AG04449 (cell line): ENCODE results near the gene CNPY2.
"Not testable (repeated sequence)": the region's sequence is repeated elsewhere in the genome, so short reads cannot be mapped to it uniquely, and the experiment has no call there.

Experiments
- CTCF ChIA-PET: fragments of 350-600 bp; formaldehyde crosslinking; extraction: SDS; loops from one replicate; lab custom pipeline; 2021; ENCODE audit warnings: antibody characterized with exemption; lab: Yijun Ruan, JAX
- POLR2A ChIA-PET: fragments of 400-600, 350-600 bp; formaldehyde crosslinking; extraction: SDS; loops from one replicate; lab custom pipeline; 2020; ENCODE audit warnings: antibody characterized with exemption, inconsistent platforms; lab: Yijun Ruan, JAX
- DNase-seq: peaks from one replicate; pipeline ENCODE4 v3.0.0-alpha.2; 2010; ENCODE audit warnings: low read depth, low spot score
- H3K4me3 ChIP-seq: 2 replicates; pipeline ENCODE4 v1.5.1; 2011; ENCODE audit warnings: low read depth, mild to moderate bottlenecking, control low read depth, low read length
- TF ChIP-seq, protein P1 (sequence below): IDR thresholded peaks from one replicate; pipeline ENCODE4 v1.5.1; 2011; ENCODE audit warnings: mild to moderate bottlenecking, moderate library complexity, low read length, control low read depth, inconsistent platforms; ENCODE audit not compliant: insufficient read depth; ENCODE audit errors: missing control alignments

The CNPY2 gene

DNA sequence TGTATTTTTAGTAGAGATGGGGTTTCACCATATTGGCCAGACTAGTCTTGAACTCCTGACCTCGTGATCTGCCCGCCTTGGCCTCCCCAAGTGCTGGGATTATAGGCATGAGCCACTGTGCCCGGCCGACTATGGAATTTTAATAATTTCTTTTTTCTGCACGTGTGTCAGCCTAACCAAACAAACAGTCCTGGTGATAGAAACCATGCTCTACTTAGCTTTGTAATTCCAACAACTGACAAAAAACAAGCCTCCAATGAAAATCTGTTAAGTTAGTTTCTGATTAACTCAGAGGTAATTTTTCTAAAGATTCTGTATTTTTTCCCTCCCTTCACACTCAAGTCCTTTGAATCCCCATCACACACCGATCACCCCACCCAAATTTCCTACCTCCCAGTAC, 33.8 kb downstream of the CNPY2 start:
- ChIA-PET POLR2A (interaction anchor here (0.7 kb wide), 1 partner anchor 13 kb away, joined by 3 read pairs; no protein-coding TSS in a partner anchor), CTCF (interaction anchor here (2.1 kb wide), 1 partner anchor 15 kb away, joined by 8 read pairs; the partner anchor contains the start of gene COQ10A)
- H3K4me3 ChIP-seq: no peak overlapping the region
- no peak for DNase-seq
- TF ChIP-seq, protein P1, sequence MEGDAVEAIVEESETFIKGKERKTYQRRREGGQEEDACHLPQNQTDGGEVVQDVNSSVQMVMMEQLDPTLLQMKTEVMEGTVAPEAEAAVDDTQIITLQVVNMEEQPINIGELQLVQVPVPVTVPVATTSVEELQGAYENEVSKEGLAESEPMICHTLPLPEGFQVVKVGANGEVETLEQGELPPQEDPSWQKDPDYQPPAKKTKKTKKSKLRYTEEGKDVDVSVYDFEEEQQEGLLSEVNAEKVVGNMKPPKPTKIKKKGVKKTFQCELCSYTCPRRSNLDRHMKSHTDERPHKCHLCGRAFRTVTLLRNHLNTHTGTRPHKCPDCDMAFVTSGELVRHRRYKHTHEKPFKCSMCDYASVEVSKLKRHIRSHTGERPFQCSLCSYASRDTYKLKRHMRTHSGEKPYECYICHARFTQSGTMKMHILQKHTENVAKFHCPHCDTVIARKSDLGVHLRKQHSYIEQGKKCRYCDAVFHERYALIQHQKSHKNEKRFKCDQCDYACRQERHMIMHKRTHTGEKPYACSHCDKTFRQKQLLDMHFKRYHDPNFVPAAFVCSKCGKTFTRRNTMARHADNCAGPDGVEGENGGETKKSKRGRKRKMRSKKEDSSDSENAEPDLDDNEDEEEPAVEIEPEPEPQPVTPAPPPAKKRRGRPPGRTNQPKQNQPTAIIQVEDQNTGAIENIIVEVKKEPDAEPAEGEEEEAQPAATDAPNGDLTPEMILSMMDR: no peak

DNA sequence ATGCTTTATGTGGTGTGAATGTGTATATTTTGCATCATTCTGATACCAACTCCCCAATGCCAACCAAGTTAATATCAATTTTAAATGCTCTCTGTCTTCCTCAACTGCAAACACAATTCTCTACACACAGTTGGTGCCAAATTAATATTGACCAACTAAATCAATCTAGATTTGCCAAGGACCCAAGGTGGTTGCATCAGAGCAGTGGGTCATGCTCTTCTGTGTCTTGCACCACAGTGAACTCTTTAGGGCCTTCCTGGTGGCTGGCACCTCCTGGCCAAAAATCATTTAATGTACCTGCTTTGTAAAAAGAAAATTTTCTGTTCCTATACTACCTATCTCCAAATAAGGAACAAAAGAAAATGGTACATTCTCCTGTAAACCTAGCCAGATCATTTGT, 34.9 kb downstream of the CNPY2 start:
- ChIA-PET POLR2A (no interaction called here), CTCF (interaction anchor here (1.2 to 1.8 kb wide), 2 partner anchors 10 to 21 kb away, joined by 3 to 5 read pairs; no protein-coding TSS in a partner anchor)
- TF ChIP-seq, protein P1: no peak
- H3K4me3 ChIP-seq: no peak overlapping the region
- no peak for DNase-seq

DNA sequence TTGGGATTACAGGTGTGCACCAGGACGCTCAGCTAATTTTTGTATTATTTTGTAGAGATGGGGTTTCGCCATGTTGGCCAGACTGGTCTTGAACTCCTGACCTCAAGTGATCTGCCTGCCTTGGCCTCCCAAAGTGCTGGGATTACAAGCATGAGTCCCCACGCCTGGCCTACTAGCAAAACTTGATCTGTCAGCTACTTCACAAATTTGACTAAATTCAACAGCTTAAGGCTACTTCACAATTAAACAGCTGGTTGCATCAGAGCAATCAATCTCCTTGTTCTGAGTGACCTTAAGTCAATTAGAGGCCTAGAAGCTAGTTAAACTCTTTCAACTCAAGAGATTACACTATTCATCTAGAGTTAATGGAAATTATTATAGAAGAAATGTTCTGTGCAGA, 36.9 kb downstream of the CNPY2 start:
- POLR2A ChIA-PET: no interaction called here

DNA sequence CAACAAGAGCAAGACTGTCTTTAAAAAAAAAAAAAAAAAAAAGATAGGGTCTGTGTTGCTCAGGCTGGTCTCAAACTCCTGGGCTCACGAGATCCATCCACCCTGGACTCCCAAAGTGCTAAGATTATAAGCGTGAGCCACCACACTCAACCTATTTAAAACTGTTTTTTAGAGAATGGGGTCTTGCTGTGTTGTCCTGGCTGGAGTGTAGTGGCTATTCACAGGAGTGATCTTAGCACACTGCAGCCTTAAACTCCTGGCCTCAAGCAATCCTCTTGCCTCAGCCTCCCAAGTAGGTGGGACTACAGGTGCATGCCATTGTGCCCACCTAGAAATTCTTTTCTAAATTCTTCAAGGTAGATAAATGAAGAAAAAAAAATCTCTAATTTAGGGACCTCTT, 41.5 kb downstream of the CNPY2 start:
- POLR2A ChIA-PET: no interaction called here
- DNase-seq: no peak
- no peak overlapping the region for H3K4me3 ChIP-seq
- TF ChIP-seq, protein P1: no peak
- CTCF ChIA-PET: no interaction called here

More for the DNA sequence above, 36.9 kb downstream of the CNPY2 start:
- CTCF ChIA-PET: interaction anchor here (1.0 to 4.9 kb wide), 4 partner anchors 8 to 21 kb away, joined by 3 to 37 read pairs (median 4); partner anchors contain the start of genes ANKRD52 and COQ10A
- no peak overlapping the region for H3K4me3 ChIP-seq
- TF ChIP-seq, protein P1: no peak
- DNase-seq: no peak

DNA sequence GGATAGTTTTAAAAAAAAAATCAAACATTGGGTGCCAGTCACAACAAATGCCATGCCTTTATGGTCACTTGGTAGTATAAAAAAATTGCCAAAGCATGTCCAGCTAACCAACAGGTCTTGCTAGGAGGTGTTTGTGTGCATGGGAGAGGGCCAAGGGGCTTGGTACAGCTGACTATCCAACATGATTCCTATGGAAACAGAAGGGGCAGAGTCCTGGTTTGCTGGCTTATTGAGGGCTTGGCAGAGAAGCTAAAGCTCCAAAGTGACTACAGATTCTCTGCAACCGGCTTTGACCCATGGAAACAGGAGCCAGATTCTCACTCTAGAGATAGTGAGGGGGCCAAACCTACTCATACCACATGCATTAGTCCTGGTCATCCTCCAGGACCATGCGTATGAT, 43.3 kb downstream of the CNPY2 start:
- H3K4me3 ChIP-seq, POLR2A ChIA-PET, DNase-seq: not testable (repeated sequence)
- CTCF ChIA-PET: interaction anchor here (1.4 to 8.3 kb wide), 4 partner anchors 11 to 26 kb away, joined by 4 to 87 read pairs (median 10); partner anchors contain the start of gene ANKRD52

DNA sequence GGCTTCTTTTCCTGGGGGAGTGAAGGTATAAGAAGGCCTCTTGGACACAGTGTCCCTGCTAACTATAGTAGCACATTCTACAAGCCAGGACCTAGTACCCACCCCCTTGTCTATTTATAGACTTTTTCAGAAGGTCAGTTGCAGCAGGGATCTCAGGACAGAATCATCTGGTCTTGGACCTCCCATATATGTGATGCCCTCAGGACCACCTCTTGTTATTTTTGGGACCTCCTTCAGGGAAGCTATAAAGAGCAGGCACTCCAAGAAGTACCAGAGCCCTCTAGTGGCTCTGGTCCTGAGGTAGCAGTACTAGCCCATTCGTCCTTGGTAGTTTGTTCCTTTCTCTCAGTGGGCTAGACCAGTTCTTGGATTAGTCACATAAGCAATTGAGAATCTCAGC, 44.8 kb downstream of the CNPY2 start:
- TF ChIP-seq, protein P1: peak; percentile 55
- POLR2A ChIA-PET: no interaction called here
- no peak overlapping the region for H3K4me3 ChIP-seq
- no peak for DNase-seq
- CTCF ChIA-PET: interaction anchor here (0.6 to 8.3 kb wide), 15 partner anchors 9 to 193 kb away, joined by 3 to 87 read pairs (median 5); partner anchors contain the start of genes ANKRD52, RNF41 and SMARCC2
